Subcutaneous abdominal adipose tissue (tissue), 5 donors: ENCODE results near the gene MZT2B.
A peak's percentile ranks its signal among the peaks of the same experiment; 100 is the strongest.
"Not testable (repeated sequence)": the region's sequence is repeated elsewhere in the genome, so short reads cannot be mapped to it uniquely, and the experiment has no call there.

Source experiments
- H3K27ac ChIP-seq: one replicate; pipeline ENCODE4 v1.7.0; 2013; ENCODE audit warnings: low read depth, mild to moderate bottlenecking, inconsistent platforms, low read length, moderate library complexity
- H3K27me3 ChIP-seq, 5 donors: one replicate each; pipeline ENCODE4 v1.7.0; 2013; ENCODE audit warnings: low read length in 5 of 5, inconsistent platforms in 1 of 5; ENCODE audit not compliant: control insufficient read depth in 5 of 5, insufficient read depth in 4 of 5
- H3K36me3 ChIP-seq, 5 donors: one replicate each; pipeline ENCODE4 v1.7.0; 2013; ENCODE audit warnings: low read length in 5 of 5; ENCODE audit not compliant: control insufficient read depth in 5 of 5, insufficient read depth in 5 of 5
- H3K4me1 ChIP-seq, 5 donors: one replicate each; pipeline ENCODE4 v1.7.0; 2013; ENCODE audit warnings: low read length in 5 of 5, mild to moderate bottlenecking in 3 of 5, moderate library complexity in 1 of 5; ENCODE audit not compliant: control insufficient read depth in 5 of 5, insufficient read depth in 5 of 5
- H3K4me3 ChIP-seq, 5 donors: one replicate each; pipeline ENCODE4 v1.7.0; 2013; ENCODE audit warnings: low read length in 5 of 5, low read depth in 1 of 5
- H3K9ac ChIP-seq, 5 donors: one replicate each; pipeline ENCODE4 v1.7.0; 2013; ENCODE audit warnings: low read length in 5 of 5, mild to moderate bottlenecking in 4 of 5, moderate library complexity in 3 of 5
- H3K9me3 ChIP-seq, 5 donors: one replicate each; pipeline ENCODE4 v1.7.0; 2013; ENCODE audit warnings: low read length in 5 of 5; ENCODE audit not compliant: control insufficient read depth in 5 of 5
- donor health status: healthy.
- donor health status: healthy.
- donor health status: healthy.
- donor health status: healthy.
- donor health status: healthy.

MZT2B gene

GRCh38 chr2:130181880-130182682 lies at the start of gene MZT2B:
MZT2B (plus strand) TSS chr2:130182262; CDS start chr2:130182283, 21 bp downstream.
- peaks cover 0 to 24% (median 21%) of the 10 kb centered on the region in 5 donors for H3K4me1 ChIP-seq
- peak within 1 kb of the TSS; percentile 88 to 97 (median 93) for H3K4me3 ChIP-seq
- not testable (repeated sequence) for H3K36me3 ChIP-seq, H3K27me3 ChIP-seq, H3K9me3 ChIP-seq
- peak within 1 kb of the TSS; percentile 73 to 97 (median 87) for H3K9ac ChIP-seq
- H3K27ac ChIP-seq = peak within 1 kb of the TSS; percentile 72

GRCh38 chr2:130135692-130136541 lies 46.1 kb upstream of the MZT2B start:
- H3K9ac ChIP-seq = no peak overlapping the region
- no peaks in the 10 kb centered on the region for H3K4me1 ChIP-seq
- H3K36me3 ChIP-seq = no peaks in the 10 kb centered on the region
- H3K9me3 ChIP-seq = no peaks in the 10 kb centered on the region
- no peak overlapping the region for H3K27ac ChIP-seq
- no peak overlapping the region for H3K4me3 ChIP-seq
- H3K27me3 ChIP-seq = no peaks in the 10 kb centered on the region

- H3K4me1 ChIP-seq, H3K9me3 ChIP-seq, H3K27ac ChIP-seq, H3K4me3 ChIP-seq, H3K9ac ChIP-seq, H3K27me3 ChIP-seq, H3K36me3 ChIP-seq: not testable (repeated sequence)
Observed at GRCh38 chr2:130136546-130136945, 45.5 kb upstream of the MZT2B start.

- H3K27ac ChIP-seq, H3K4me1 ChIP-seq, H3K9me3 ChIP-seq, H3K27me3 ChIP-seq, H3K9ac ChIP-seq, H3K36me3 ChIP-seq, H3K4me3 ChIP-seq: not testable (repeated sequence)
Observed at GRCh38 chr2:130137118-130137517, 44.9 kb upstream of the MZT2B start.

GRCh38 chr2:130138326-130138725 lies 43.7 kb upstream of the MZT2B start:
- not testable (repeated sequence) for H3K9ac ChIP-seq, H3K9me3 ChIP-seq, H3K4me3 ChIP-seq, H3K4me1 ChIP-seq, H3K36me3 ChIP-seq, H3K27ac ChIP-seq, H3K27me3 ChIP-seq

GRCh38 chr2:130138841-130139251 lies 43.2 kb upstream of the MZT2B start:
- H3K36me3 ChIP-seq, H3K4me1 ChIP-seq, H3K4me3 ChIP-seq, H3K9ac ChIP-seq, H3K27me3 ChIP-seq, H3K27ac ChIP-seq, H3K9me3 ChIP-seq: not testable (repeated sequence)

GRCh38 chr2:130139331-130140280 lies 42.5 kb upstream of the MZT2B start:
- not testable (repeated sequence) for H3K9me3 ChIP-seq, H3K27me3 ChIP-seq, H3K36me3 ChIP-seq, H3K4me1 ChIP-seq, H3K27ac ChIP-seq, H3K9ac ChIP-seq, H3K4me3 ChIP-seq

- H3K4me3 ChIP-seq, H3K4me1 ChIP-seq: not testable (repeated sequence)
Observed at GRCh38 chr2:130140516-130140915, 41.5 kb upstream of the MZT2B start.

GRCh38 chr2:130141002-130141401 lies 41.1 kb upstream of the MZT2B start:
- H3K9me3 ChIP-seq, H3K27me3 ChIP-seq: not testable (repeated sequence)

More at GRCh38 chr2:130140516-130140915, 41.5 kb upstream of the MZT2B start:
- H3K9me3 ChIP-seq, H3K9ac ChIP-seq, H3K27ac ChIP-seq, H3K36me3 ChIP-seq, H3K27me3 ChIP-seq: not testable (repeated sequence)

More at GRCh38 chr2:130141002-130141401, 41.1 kb upstream of the MZT2B start:
- not testable (repeated sequence) for H3K36me3 ChIP-seq, H3K27ac ChIP-seq, H3K4me1 ChIP-seq, H3K4me3 ChIP-seq, H3K9ac ChIP-seq
